GM19463 (cell line): ENCODE results near the gene LILRA2.
"Not testable (repeated sequence)": the region's sequence is repeated elsewhere in the genome, so short reads cannot be mapped to it uniquely, and the experiment has no call there.

Source experiments
- ATAC-seq: cut with Tn5 transposase; IDR thresholded peaks from one replicate; pipeline ENCODE4 v1.9.1; 2021; ENCODE audit warnings: mild to moderate bottlenecking, moderate library complexity; ENCODE audit not compliant: unreplicated experiment

LILRA2 gene

DNA sequence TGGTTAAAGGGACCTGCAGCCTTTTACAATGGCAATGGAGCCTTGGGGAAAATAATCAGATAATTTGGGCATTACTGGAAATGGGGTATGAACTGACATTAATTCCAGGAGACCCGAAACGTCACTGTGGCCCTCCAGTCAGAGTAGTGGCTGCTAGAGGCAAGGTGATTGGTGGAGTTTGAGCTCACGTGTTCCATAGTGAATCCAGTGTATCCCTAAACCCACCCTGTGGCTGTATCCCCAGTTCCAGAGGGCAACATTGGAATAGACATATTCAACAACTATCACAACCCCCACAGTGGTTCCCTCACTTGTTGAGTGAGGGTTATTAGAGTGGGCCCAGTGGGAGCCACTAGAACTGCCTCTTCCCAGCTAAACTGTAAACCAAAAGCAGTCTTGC, 3.3 kb upstream of the LILRA2 start:
- ATAC-seq, result no peak

DNA sequence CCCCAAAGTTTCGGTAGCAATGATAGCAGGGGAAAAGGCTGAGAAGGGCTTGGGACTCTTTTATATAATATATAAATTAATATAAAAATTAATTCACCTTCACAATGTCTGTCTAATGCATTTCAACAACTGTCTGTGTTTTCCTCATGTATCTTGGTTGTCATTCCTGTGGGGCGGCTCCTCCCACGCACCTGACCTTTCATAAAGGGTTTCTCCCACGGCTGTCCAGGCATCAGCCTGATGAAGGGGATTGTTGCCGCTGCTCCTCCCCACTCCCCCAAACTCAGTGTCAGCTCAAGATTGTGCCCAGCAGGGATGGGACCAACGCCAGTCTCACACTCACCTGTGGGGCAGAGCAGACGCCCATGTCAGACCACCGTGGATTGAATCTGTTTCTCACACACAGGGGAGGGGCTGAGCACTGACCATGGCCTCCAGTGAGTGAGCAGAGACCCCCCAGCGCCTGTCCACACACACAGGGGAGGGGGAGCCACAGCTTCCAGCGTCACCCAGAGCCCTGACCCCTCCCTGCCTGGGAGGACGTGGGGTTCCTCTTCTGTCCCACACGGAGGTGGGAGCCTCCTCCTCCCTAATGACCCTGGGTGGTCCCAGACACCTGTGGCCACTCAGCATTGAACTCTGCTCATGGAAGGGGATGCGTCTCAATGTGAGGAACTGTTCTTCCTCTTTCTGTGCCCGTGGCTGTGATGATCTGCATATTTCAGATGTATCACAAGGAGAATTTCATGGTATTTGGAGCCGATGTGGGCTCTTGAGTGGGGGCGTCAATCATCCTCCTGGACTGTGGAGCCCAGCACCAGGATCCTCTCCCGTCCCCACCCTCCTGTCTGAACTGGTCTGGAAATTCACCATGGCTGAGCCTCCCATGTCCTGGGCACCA, 1.6 kb upstream of the LILRA2 start:
- ATAC-seq, result not testable (repeated sequence)

DNA sequence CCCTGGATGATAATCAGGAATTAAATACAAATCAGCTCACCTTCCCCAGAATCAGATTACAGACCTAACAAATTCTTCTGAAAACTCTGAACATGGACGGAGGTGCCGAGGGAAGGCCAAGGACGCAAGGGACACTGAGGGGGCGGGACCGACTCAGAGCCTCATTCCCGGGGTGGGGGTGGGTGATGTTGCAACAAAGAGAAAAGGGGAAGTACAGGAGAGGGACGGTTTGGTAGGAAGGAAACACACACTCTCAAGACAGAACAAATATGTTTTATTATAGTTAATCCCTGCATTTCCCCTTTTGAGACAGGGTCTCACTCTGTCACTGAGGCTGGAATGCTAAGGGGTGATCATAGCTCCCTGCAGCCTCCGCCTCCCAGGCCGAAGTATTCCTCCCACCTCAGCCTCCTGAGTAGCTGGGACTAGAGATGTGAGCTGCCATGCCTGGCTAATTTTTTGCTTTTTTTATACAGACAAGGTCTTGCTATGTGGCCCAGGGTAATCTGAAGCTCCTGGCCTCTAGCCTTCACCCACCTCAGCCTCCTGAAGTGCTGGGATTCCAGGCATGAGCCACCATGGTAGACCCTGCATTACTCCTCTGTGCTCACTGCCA, 786 bp upstream of the LILRA2 start:
- no peak for ATAC-seq

DNA sequence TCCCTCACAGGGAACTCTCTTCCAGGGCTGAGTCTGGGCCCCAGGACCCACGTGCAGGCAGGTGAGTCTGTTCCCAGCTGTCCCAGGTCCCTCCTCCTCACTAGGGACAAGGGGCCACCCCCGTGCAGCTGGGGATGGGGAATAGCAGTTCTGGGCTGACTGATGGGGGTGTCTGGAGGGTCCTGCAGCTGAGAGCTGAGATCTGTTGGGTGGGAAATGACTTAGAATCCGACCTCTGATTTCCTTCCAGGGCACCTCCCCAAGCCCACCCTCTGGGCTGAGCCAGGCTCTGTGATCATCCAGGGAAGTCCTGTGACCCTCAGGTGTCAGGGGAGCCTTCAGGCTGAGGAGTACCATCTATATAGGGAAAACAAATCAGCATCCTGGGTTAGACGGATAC, 461 bp downstream of the LILRA2 start:
- ATAC-seq, result no peak

GRCh38 chr19:54574527-54575056, 1.0 kb downstream of the LILRA2 start:
- ATAC-seq, result no peak

DNA sequence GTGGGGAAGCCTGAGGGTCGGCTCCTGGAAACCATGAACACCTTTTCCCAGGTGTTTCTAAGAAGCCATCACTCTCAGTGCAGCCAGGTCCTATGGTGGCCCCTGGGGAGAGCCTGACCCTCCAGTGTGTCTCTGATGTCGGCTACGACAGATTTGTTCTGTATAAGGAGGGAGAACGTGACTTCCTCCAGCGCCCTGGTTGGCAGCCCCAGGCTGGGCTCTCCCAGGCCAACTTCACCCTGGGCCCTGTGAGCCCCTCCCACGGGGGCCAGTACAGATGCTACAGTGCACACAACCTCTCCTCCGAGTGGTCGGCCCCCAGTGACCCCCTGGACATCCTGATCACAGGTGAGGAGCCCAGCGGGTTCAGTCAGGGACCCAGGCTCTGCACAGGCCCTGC, 1.6 kb downstream of the LILRA2 start:
- ATAC-seq, result not testable (repeated sequence)

- ATAC-seq, result no peak
These were observed 2.9 kb downstream of the LILRA2 start for GRCh38 chr19:54576411-54576976.

DNA sequence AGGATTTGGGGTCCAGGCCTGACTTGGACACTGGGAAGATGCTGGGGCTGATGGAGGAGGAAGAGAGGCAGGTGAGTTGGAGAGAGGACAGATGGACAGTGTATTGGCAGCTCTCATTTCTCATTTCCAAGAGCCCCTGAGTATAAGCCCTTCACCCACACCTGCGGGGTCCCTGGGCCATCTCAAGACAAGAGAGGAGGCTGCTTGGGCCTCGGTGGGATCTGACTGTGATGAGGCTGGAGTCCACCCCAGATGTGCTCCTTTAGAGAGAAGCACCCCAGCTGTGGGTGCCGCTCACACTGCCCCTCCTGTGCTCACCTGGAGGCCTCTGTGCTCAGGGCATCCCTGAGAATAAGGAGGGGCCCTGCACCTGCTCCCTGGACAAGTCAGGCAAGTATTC, 3.7 kb downstream of the LILRA2 start:
- no peak for ATAC-seq

DNA sequence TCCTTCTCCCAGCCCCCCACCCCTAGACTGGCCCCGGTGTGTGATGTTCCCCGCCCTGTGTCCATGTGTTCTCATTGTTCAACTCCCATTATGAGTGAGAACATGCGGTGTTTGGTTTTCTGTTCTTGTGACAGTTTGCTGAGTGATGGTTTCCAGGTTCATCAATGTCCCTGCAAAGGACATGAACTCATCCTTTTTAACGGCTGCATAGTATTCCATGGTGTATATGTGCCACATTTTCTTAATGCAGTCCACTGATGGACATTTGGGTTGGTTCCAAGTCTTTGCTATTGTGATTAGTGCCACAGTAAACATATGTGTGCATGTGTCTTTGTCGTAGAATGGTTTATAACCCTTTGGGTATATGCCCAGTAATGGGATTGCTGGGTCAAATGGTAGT, 4.7 kb downstream of the LILRA2 start:
- ATAC-seq, result not testable (repeated sequence)

- no peak for ATAC-seq
These were observed 12.8 kb downstream of the LILRA2 start for GRCh38 chr19:54586397-54586796.

DNA sequence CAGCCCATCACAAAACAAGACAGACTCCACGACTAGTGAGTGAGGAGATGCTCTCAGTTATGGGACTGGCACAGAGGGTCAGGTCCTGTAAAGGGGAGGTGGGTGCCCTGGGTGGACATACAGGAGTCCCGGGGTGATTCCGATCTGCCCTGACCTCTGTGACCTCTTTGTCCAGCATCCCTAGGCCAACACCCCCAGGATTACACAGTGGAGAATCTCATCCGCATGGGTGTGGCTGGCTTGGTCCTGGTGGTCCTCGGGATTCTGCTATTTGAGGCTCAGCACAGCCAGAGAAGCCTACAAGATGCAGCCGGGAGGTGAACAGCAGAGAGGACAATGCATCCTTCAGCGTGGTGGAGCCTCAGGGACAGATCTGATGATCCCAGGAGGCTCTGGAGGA, 13.4 kb downstream of the LILRA2 start:
- ATAC-seq, result no peak

DNA sequence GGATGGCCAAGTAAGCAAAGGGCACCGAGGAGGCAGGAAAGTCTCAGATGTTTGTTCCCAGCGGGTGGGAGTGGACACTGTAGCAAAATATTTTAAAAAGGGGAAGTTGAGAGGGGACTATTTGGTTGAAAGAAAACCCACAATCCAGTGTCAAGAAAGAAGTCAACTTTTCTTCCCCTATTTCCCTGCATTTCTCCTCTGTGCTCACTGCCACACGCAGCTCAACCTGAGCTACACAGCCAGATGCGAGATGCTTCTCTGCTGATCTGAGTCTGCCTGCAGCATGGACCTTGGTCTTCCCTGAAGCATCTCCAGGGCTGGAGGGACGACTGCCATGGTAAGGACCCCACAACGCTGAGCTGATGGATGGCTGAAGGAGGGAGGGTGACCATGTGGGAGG, 19.9 kb downstream of the LILRA2 start, which contains the start of gene LILRA1:
LILRA1 (plus strand) TSS at position 188 of the 400 bp plus-strand sequence. CDS start 613 bp downstream, outside the sequence.
- ATAC-seq, result not testable (repeated sequence)

DNA sequence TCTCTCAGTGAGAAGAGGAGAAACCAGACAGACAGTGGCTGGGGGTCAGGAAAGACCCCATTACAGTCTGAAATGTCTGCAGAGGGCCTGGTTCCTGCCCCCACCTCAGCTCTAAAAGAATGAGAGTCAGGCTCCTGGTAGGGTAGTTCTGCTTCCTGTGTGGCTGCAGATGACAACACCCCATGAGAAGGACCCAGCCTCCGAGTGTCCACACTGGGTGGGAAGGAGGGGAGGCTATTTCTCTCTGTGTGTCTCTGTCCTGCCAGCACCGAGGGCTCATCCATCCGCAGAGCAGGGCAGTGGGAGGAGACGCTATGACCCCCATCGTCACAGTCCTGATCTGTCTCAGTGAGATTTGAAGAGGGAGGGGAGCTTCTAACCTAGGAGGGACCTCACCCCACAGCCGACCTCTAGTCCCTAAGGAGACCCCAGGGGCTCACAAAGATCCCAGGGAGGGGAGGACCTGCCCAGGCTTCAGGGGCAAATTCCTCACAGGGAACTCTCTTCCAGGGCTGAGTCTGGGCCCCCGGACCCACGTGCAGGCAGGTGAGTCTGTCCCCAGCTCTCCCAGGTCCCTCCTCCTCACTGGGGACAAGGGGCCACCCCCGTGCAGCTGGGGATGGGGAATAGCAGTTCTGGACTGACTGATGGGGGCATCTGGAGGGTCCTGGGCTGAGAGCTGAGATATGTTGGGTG, 20.5 kb downstream of the LILRA2 start:
- not testable (repeated sequence) for ATAC-seq

DNA sequence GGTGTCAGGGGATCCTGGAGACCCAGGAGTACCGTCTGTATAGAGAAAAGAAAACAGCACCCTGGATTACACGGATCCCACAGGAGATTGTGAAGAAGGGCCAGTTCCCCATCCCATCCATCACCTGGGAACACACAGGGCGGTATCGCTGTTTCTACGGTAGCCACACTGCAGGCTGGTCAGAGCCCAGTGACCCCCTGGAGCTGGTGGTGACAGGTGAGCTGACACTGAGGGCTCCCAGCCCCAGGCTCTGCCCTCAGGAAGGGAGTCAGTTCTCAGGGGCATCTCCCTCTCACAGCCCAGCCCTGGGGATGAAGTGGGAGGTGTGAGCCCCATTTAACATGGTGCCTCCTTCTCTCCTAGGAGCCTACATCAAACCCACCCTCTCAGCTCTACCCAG, 21.1 kb downstream of the LILRA2 start:
- ATAC-seq, result no peak

DNA sequence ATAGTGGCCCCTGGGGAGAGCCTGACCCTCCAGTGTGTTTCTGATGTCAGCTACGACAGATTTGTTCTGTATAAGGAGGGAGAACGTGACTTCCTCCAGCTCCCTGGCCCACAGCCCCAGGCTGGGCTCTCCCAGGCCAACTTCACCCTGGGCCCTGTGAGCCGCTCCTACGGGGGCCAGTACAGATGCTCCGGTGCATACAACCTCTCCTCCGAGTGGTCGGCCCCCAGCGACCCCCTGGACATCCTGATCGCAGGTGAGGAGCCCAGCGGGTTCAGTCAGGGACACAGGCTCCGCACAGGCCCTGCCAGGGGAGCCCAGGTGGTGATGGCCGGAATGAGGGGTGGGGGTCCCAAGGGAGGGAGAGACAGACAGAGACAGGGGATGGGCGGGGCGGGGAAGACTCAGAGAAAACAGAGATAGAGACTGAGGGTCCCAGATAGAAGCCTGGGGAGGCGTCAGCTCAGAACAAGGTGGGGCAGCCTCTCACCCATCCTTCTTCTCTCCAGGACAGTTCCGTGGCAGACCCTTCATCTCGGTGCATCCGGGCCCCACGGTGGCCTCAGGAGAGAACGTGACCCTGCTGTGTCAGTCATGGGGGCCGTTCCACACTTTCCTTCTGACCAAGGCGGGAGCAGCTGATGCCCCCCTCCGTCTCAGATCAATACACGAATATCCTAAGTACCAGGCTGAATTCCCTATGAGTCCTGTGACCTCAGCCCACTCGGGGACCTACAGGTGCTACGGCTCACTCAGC, 22.3 kb downstream of the LILRA2 start:
- ATAC-seq, result not testable (repeated sequence)

DNA sequence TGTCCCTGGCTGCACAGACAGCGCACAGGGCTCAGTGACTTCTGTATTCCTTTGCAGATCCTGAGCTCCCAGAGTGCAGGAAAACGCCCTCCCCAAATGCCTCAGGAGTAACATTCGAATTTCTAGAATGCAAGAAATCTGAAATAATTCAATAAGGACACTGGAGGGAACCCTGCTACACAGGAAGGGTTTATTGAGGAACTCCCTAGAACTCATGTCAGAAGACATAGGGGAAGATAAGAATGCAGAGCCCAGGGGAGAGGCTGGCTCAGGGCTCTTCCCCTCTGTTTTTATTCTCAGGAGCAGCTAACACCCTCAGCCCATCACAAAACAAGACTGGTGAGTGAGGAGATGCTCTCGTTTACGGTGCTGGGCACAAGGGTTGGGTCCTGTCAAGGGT, 26.6 kb downstream of the LILRA2 start:
- no peak for ATAC-seq

- ATAC-seq, result no peak
These were observed 32.6 kb downstream of the LILRA2 start for GRCh38 chr19:54606230-54606629.

DNA sequence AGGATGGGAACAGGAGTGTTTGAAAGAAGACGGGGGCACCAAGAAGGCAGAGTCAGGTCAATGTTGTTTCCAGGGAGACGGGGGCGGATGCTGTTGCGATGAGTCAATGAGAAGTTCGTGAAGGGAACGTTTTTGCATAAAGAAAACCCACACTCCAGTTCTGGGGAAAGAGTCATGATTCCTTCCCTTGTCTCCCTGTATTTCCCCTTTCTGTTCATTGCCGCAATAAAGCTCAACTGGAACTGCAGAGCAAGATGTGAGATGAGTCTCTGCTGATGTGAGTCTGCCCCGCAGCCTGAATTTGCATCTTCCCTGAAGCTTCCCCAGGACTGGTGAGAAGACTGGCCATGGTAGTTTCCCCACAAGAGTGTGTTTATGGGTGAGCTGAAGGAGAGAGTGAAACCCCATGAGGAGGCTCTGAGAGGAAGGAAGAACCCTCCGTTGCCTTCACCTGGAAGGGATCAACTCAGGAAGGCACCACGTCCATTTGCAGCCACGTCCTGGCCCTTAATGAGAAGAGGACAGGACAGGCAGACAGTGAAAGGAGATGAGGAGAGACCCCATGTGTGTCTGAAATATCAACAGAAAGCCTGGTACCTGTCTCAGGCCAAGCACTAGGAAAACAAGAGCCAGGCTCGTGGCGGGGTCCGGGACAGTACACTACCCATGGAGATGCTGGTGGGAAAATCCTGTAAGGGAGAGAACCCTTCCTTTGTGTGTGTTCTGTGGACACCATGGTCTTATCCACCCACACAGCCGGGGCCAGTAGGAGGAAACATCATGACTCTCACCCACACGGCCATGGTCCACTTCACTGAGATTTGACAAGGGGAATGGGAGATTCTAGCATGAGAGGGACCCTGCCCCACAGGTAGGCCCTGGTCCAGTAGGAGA, 33.5 kb downstream of the LILRA2 start:
- no peak for ATAC-seq

- ATAC-seq, result no peak
These were observed 34.2 kb downstream of the LILRA2 start for GRCh38 chr19:54607785-54608150.
